CD4-positive, alpha-beta T cell treated with Interleukin-2 at 100 ng/mL for 4 hours (primary cell): ENCODE results near the gene OXA1L.
"Not testable (repeated sequence)": the region's sequence is repeated elsewhere in the genome, so short reads cannot be mapped to it uniquely, and the experiment has no call there.

Experiments used
- DNase-seq: peaks from one replicate; pipeline ENCODE4 v3.0.0-alpha.2; 2020; ENCODE audit warnings: low spot score

The OXA1L gene

GRCh38 chr14:22769369-22769768 lies 2.9 kb downstream of the OXA1L start:
- DNase-seq, result no peak

- no peak for DNase-seq
Observed at GRCh38 chr14:22770481-22771187, 4.1 kb downstream of the OXA1L start.

GRCh38 chr14:22772725-22773124 lies 6.2 kb downstream of the OXA1L start:
- DNase-seq, result no peak

- DNase-seq, result no peak
Observed at GRCh38 chr14:22773162-22774010, 6.9 kb downstream of the OXA1L start.

- no peak for DNase-seq
Observed at GRCh38 chr14:22774011-22774706, 7.7 kb downstream of the OXA1L start.

GRCh38 chr14:22776215-22776614 lies 9.7 kb downstream of the OXA1L start:
- no peak for DNase-seq

GRCh38 chr14:22776849-22777248 lies 10.4 kb downstream of the OXA1L start:
- not testable (repeated sequence) for DNase-seq

- no peak for DNase-seq
Observed at GRCh38 chr14:22778084-22778483, 11.6 kb downstream of the OXA1L start.

- no peak for DNase-seq
Observed at GRCh38 chr14:22780105-22780679, 13.7 kb downstream of the OXA1L start.

GRCh38 chr14:22780941-22781300 lies 14.4 kb downstream of the OXA1L start:
- DNase-seq, result no peak

- DNase-seq, result no peak
Observed at GRCh38 chr14:22781301-22781991, 15.0 kb downstream of the OXA1L start.

- DNase-seq, result no peak
Observed at GRCh38 chr14:22786685-22787084, 20.2 kb downstream of the OXA1L start.

GRCh38 chr14:22791301-22791700 lies 24.8 kb downstream of the OXA1L start:
- no peak for DNase-seq

- no peak for DNase-seq
Observed at GRCh38 chr14:22792158-22792557, 25.7 kb downstream of the OXA1L start.

- DNase-seq, result not testable (repeated sequence)
Observed at GRCh38 chr14:22793550-22793949, 27.1 kb downstream of the OXA1L start.

GRCh38 chr14:22793976-22794375 lies 27.5 kb downstream of the OXA1L start:
- no peak for DNase-seq

- DNase-seq, result no peak
Observed at GRCh38 chr14:22794551-22794951, 28.1 kb downstream of the OXA1L start.

- no peak for DNase-seq
Observed at GRCh38 chr14:22796087-22796707, 29.7 kb downstream of the OXA1L start.

- DNase-seq, result no peak
Observed at GRCh38 chr14:22797017-22797917, 30.8 kb downstream of the OXA1L start.

GRCh38 chr14:22798528-22798927 lies 32.0 kb downstream of the OXA1L start:
- no peak for DNase-seq
